Prostate gland (tissue), 2 donors: ENCODE results near the gene BCL11B. TPM values are rescaled to one million over a fixed set of nuclear protein-coding genes. Genes with fewer than 3 reads are reported as not detected.

Experiments
- DNase-seq: peaks from one replicate; pipeline ENCODE4 v3.0.0-alpha.2; 2019; ENCODE audit warnings: low spot score
- H3K27ac ChIP-seq, 2 donors: fragments of 200-600 bp; sonication (generic); 2 replicates each; pipeline ENCODE4 v1.5.1; 2017 to 2019
- H3K27me3 ChIP-seq: fragments of 200-600 bp; sonication (generic); replicated peaks from 2 replicates; pipeline ENCODE4 v1.5.1; 2019; ENCODE audit not compliant: insufficient read depth
- H3K36me3 ChIP-seq, 2 donors: fragments of 200-600 bp; sonication (generic); 1 replicate in 1 of 2; 2 replicates in 1 of 2; pipeline versions ENCODE4 v1.5.1 to v1.8.1; 2017 to 2019
- H3K4me1 ChIP-seq: fragments of 200-600 bp; sonication (generic); replicated peaks from 2 replicates; pipeline ENCODE4 v1.5.1; 2019
- H3K4me3 ChIP-seq, 2 donors: fragments of 200-600 bp; sonication (generic); 2 replicates each; pipeline ENCODE4 v1.5.1; 2017 to 2019
- H3K9me3 ChIP-seq: fragments of 200-600 bp; sonication (generic); 2 replicates; pipeline ENCODE4 v1.5.1; 2017
- POLR2A ChIP-seq: fragments of 450-650 bp; IDR thresholded peaks from one replicate; pipeline ENCODE4 v1.6.1; 2016; ENCODE audit warnings: antibody characterized with exemption, mild to moderate bottlenecking
- POLR2AphosphoS5 ChIP-seq: sonication (generic); formaldehyde crosslinking; IDR thresholded peaks from one replicate; pipeline ENCODE4 v1.6.1; 2017; ENCODE audit warnings: antibody characterized with exemption
- WGBS: methylation state at CpG from one replicate; pipeline ENCODE4 v1.1.5; 2018; 5-methylcytosine and 5-hydroxymethylcytosine counted together
- intact Hi-C: fragments of 100-400 bp; cut with DNase I; formaldehyde crosslinking; loops from one replicate; pipeline ENCODE4 v1.14.2; 2022
- total RNA-seq, 2 donors: library from RNA; depleted of rRNA; stranded (reverse); fragments of >200 nt; gene quantifications; one replicate each; pipeline ENCODE4 v1.1.0, GENCODE V29; 2016
- TF ChIP-seq, protein P1 (sequence below), 4 experiments: fragments of 200-600 bp in 2 of 4; fragments of 450-650 bp in 2 of 4; sonication (generic) in 2 of 4; IDR thresholded peaks; 1 replicate in 3 of 4; 2 replicates in 1 of 4; pipeline ENCODE4 v1.5.1; 2016 to 2019; ENCODE audit warnings: antibody characterized with exemption in 4 of 4, mild to moderate bottlenecking in 2 of 4, moderate library complexity in 2 of 4

Gene BCL11B
- total RNA-seq, 2 donors from 2014 or later = 2.8 to 5.4 TPM

DNA sequence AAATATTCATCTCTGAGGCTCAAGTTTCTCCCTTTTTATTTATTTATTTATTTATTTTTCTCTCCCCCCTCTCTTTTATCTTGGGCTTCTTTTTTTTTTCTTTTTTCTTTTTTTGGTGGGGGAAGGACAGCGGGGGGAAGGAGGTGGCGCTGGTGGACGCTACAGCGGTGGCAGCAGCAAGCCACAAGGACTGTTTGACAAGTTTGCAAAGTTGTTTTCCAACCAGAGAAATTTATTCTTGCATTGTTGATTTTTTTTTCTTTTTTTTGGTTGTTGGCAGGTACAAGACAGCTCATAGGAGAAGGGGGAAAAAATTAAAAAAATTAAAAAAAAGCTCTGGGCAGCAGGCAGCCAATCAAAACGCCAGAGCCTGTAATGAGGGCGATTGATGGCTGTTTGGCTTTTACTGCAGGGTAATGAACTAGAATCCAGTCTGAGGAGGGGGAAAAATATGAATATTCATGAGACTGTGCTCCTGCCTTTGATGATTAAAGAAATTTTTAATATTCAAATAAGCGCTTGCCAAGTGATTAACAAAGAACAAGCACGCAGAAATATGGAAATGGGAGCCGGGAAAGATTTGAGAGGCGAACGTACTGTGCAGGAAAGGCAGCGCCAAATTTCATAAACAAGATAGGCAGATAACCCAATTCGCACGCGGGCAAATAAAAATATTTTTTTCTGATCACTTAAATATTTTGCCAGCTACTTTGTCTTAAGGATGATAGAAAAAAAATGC lies 36.2 kb downstream of the BCL11B start:
- peaks cover 3% of the 10 kb centered on the region for H3K27me3 ChIP-seq
- TF ChIP-seq POLR2AphosphoS5 = no peak
- TF ChIP-seq, protein P1, sequence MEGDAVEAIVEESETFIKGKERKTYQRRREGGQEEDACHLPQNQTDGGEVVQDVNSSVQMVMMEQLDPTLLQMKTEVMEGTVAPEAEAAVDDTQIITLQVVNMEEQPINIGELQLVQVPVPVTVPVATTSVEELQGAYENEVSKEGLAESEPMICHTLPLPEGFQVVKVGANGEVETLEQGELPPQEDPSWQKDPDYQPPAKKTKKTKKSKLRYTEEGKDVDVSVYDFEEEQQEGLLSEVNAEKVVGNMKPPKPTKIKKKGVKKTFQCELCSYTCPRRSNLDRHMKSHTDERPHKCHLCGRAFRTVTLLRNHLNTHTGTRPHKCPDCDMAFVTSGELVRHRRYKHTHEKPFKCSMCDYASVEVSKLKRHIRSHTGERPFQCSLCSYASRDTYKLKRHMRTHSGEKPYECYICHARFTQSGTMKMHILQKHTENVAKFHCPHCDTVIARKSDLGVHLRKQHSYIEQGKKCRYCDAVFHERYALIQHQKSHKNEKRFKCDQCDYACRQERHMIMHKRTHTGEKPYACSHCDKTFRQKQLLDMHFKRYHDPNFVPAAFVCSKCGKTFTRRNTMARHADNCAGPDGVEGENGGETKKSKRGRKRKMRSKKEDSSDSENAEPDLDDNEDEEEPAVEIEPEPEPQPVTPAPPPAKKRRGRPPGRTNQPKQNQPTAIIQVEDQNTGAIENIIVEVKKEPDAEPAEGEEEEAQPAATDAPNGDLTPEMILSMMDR (IDR thresholded peaks at IDR 0.05) = no peak
- TF ChIP-seq POLR2A = no peak
- WGBS = 59% methylated on average over 15 of the region's 15 CpGs

DNA sequence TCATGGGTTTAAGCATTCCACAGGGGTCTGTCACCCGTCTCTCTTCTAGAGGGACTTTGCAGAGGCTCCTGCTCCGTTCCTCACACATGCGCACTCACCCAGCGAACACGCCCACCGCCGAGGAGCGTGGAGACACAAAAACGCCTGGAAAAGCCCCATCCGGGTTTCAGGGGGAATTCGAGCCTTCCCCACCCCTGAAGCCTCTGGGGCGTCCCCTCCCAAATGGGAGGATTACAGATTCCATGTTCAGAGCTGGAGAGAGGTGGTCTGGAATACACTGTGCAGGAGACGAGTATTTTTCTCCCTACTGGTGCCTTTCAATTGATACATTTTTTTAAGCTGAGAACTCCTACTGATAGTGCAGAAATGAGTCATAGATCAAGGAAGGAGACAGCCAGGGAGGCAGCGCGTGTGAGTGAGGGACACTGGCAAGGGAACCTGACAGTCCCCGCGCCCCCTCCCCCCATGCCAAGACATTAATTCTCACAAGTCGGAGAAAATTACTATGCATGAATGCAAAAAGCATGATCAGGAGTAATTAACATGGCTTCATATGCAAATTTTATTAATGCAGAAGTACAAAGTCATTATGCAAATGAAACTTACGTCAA lies 36.9 kb downstream of the BCL11B start:
- no peaks in the 10 kb centered on the region for H3K9me3 ChIP-seq
- H3K36me3 ChIP-seq = no peaks in the 10 kb centered on the region
- 35% methylated on average over 19 of the region's 19 CpGs for WGBS

More for the DNA sequence above, 36.2 kb downstream of the BCL11B start:
- Histone ChIP-seq H3K4me1 (peaks cover 3% of the 10 kb centered on the region), H3K27ac (no peak overlapping the region), H3K9me3 (no peaks in the 10 kb centered on the region), H3K36me3 (no peaks in the 10 kb centered on the region), H3K4me3 (no peak overlapping the region)
- no peak for DNase-seq
- intact Hi-C loops = no loop called here

DNA sequence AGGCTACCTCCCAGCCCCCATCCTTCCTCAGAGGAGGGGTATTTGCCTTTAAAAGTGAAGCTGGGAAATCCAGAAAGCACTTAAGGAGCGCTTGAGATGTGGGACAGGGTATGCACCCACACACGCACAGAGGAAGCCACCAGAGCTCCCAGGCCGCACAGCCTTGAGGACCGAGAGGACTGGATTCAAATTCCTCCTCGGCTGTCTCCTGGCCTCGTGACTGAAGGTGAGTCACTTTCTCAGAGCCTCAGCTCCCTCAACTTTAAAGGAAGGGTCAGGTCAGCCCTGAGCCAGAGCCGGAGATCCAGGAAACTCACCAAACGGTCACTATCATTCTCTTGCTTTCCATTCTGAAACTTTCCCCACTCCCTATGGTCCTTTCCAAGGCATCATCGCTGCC lies 37.6 kb downstream of the BCL11B start:
- intact Hi-C loops = no loop called here
- Histone ChIP-seq H3K4me3 (no peak overlapping the region), H3K27ac (no peak overlapping the region), H3K27me3 (peaks cover 3% of the 10 kb centered on the region), H3K4me1 (no peaks in the 10 kb centered on the region), H3K36me3 (no peaks in the 10 kb centered on the region), H3K9me3 (no peaks in the 10 kb centered on the region)
- DNase-seq = no peak
- TF ChIP-seq POLR2AphosphoS5 (no peak), POLR2A (no peak)
- TF ChIP-seq, protein P1 (IDR thresholded peaks at IDR 0.05) = no peak
- WGBS = 80% methylated on average over 9 of the region's 9 CpGs

More for the DNA sequence above, 36.9 kb downstream of the BCL11B start:
- no peak overlapping the region for H3K27ac ChIP-seq
- DNase-seq = no peak
- H3K4me3 ChIP-seq = no peak overlapping the region
- intact Hi-C loops = no loop called here
- no peak for TF ChIP-seq POLR2AphosphoS5
- TF ChIP-seq, protein P1 (IDR thresholded peaks at IDR 0.05) = no peak
- TF ChIP-seq POLR2A = no peak
- H3K27me3 ChIP-seq = peaks cover 3% of the 10 kb centered on the region
- H3K4me1 ChIP-seq = peaks cover 3% of the 10 kb centered on the region

DNA sequence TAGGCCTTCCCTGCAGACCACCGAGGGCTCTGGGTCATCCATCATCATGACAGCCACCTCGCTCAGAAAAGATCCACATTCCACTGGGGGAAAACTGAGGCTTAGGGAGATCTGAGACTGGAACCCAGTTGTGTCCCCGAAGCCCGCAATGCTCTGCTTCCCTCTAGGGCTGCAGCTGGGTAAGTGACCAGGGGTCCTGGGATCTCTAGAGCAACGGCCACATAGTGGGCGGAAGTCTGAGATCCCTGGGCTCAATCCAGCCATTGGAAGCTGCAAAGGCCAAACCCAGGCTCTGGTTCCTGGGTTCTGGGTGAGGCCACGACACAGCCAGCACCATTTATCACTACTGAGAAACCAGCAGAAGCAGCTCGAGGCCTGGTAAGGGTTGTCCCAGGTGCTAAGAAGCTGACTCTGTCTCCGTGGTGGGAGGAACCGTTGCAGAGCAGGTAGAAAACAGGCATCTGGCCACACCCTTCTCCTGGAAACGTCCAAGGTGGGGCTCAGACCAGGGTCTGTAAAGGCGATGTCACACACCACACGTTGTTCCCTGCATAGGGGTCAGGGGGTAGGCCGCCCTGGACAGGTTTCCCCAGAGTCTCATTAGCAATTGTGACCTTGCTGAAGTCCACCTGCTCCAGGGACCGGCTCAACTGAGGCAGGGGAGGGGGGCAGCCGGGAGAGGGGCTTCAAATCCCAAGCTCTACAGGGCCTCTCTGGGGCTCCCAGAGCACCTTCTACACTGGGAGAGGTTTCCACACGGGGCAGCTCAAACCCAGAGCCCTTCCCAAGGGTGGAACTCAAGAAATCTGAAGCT lies 38.6 kb downstream of the BCL11B start:
- Histone ChIP-seq H3K27ac (no peak overlapping the region), H3K4me3 (no peak overlapping the region), H3K36me3 (no peaks in the 10 kb centered on the region), H3K4me1 (no peaks in the 10 kb centered on the region), H3K9me3 (no peaks in the 10 kb centered on the region), H3K27me3 (peaks cover 3% of the 10 kb centered on the region)
- intact Hi-C loops = no loop called here
- no peak for DNase-seq
- WGBS = 88% methylated on average over 17 of the region's 17 CpGs
- TF ChIP-seq, protein P1 (IDR thresholded peaks at IDR 0.05) = no peak
- TF ChIP-seq POLR2A = no peak
- TF ChIP-seq POLR2AphosphoS5 = no peak
